Mesendoderm (in vitro differentiated cells): ENCODE results near the gene GAK.

Experiments
- DNase-seq: peaks from one replicate; pipeline ENCODE4 v3.0.0; 2013
- H2AK5ac ChIP-seq: 2 replicates; pipeline ENCODE4 v1.6.1; 2013; ENCODE audit warnings: low read length, inconsistent platforms
- H2BK120ac ChIP-seq: 2 replicates; pipeline ENCODE4 v1.6.1; 2013; ENCODE audit warnings: low read depth, mild to moderate bottlenecking, low read length, moderate library complexity, mixed read lengths
- H2BK15ac ChIP-seq: replicated peaks from 2 replicates; pipeline ENCODE4 v1.6.1; 2013; ENCODE audit warnings: low read depth, mild to moderate bottlenecking, moderate library complexity
- H2BK5ac ChIP-seq: 2 replicates; pipeline ENCODE4 v1.6.1; 2013; ENCODE audit warnings: low read length, inconsistent platforms
- H3K18ac ChIP-seq: 2 replicates; pipeline ENCODE4 v1.6.1; 2013; ENCODE audit warnings: mild to moderate bottlenecking, low read length, mixed read lengths
- H3K23ac ChIP-seq: one replicate; pipeline ENCODE4 v1.6.1; 2013; ENCODE audit warnings: low read length
- H3K27ac ChIP-seq: 2 replicates; pipeline ENCODE4 v1.5.1; 2013; ENCODE audit warnings: low read depth, mild to moderate bottlenecking, inconsistent platforms, low read length, moderate library complexity
- H3K27me3 ChIP-seq: 2 replicates; pipeline ENCODE4 v1.6.1; 2013; ENCODE audit warnings: low read length, control low read depth, mild to moderate bottlenecking, inconsistent platforms; ENCODE audit not compliant: insufficient read depth, poor library complexity
- H3K36me3 ChIP-seq: 2 replicates; pipeline ENCODE4 v1.6.1; 2013; ENCODE audit warnings: low read length, inconsistent platforms; ENCODE audit not compliant: control insufficient read depth, insufficient read depth
- H3K4ac ChIP-seq: one replicate; pipeline ENCODE4 v1.6.1; 2013; ENCODE audit warnings: low read depth, mild to moderate bottlenecking, low read length, moderate library complexity
- H3K4me1 ChIP-seq: 2 replicates; pipeline ENCODE4 v1.6.1; 2013; ENCODE audit warnings: low read depth, low read length, inconsistent platforms; ENCODE audit not compliant: control insufficient read depth
- H3K4me2 ChIP-seq: 2 replicates; pipeline ENCODE4 v1.6.1; 2013; ENCODE audit warnings: low read length
- H3K4me3 ChIP-seq: 2 replicates; pipeline ENCODE4 v1.5.1; 2013; ENCODE audit warnings: mild to moderate bottlenecking, low read length
- H3K56ac ChIP-seq: one replicate; pipeline ENCODE4 v1.6.1; 2013; ENCODE audit warnings: low read length
- H3K79me1 ChIP-seq: 2 replicates; pipeline ENCODE4 v1.6.1; 2013; ENCODE audit warnings: low read length, inconsistent platforms
- H3K79me2 ChIP-seq: 2 replicates; pipeline ENCODE4 v1.6.1; 2013; ENCODE audit warnings: mild to moderate bottlenecking, low read length; ENCODE audit not compliant: control insufficient read depth, insufficient read depth
- H3K9ac ChIP-seq: 2 replicates; pipeline ENCODE4 v1.6.1; 2013; ENCODE audit warnings: low read length, inconsistent platforms
- H4K5ac ChIP-seq: one replicate; pipeline ENCODE4 v1.6.1; 2013; ENCODE audit warnings: low read length
- H4K8ac ChIP-seq: one replicate; pipeline ENCODE4 v1.6.1; 2013; ENCODE audit warnings: low read depth, mild to moderate bottlenecking, control low read depth, low read length, moderate library complexity
- WGBS: extraction: QIAGEN DNeasy Blood & Tissue Kit; methylation state at CpG from one replicate; pipeline ENCODE4 v1.1.7; 2013; ENCODE audit warnings: low lambda C conversion rate, missing lambda C conversion rate; ENCODE audit not compliant: insufficient coverage; ENCODE audit errors: extremely low coverage; 5-methylcytosine and 5-hydroxymethylcytosine counted together

GAK gene

DNA sequence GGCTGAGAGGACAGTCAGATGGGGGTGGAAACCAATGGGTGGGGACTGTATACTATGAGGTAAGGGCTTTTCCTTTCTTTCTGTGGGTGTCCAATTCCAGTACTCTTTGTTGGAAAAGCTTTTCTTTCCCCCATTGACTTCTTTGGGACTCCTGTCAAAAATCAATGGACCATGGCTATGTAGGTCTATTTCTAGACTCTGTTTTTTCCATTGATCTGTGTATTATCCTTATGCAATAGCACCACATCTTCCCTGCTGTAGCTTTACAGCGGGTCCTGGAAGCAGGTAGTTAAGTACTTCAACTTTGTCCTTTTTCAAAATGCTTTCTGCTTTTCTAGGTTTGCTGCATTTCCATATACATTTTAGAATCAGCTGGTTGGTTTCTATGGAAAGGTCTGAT is 94.3 kb downstream of the GAK start:
- no peak overlapping the region for H4K5ac ChIP-seq
- no peak overlapping the region for H2AK5ac ChIP-seq
- no peak overlapping the region for H4K8ac ChIP-seq
- H3K4me1 ChIP-seq: no peaks in the 10 kb centered on the region
- H3K56ac ChIP-seq: no peak overlapping the region
- no peaks in the 10 kb centered on the region for H3K79me1 ChIP-seq
- H3K9ac ChIP-seq: no peak overlapping the region
- WGBS: no CpG with 5 or more reads among the region's 1 CpG
- no peak overlapping the region for H3K23ac ChIP-seq
- H2BK5ac ChIP-seq: no peak overlapping the region
- H3K4me2 ChIP-seq: no peak overlapping the region
- no peaks in the 10 kb centered on the region for H3K79me2 ChIP-seq
- H3K4ac ChIP-seq: no peak overlapping the region
- no peak for DNase-seq
- H3K4me3 ChIP-seq: no peak overlapping the region
- no peaks in the 10 kb centered on the region for H3K36me3 ChIP-seq
- no peak overlapping the region for H3K18ac ChIP-seq
- H2BK120ac ChIP-seq: no peak overlapping the region
- H3K27me3 ChIP-seq: no peaks in the 10 kb centered on the region
- H3K27ac ChIP-seq: no peak overlapping the region
- no peak overlapping the region for H2BK15ac ChIP-seq

GRCh38 chr4:836750-837301 is 95.3 kb downstream of the GAK start:
- no CpG with 5 or more reads among the region's 22 CpGs for WGBS
- Histone ChIP-seq H2BK120ac (no peak overlapping the region), H3K27me3 (no peaks in the 10 kb centered on the region), H3K36me3 (no peaks in the 10 kb centered on the region), H3K4me3 (no peak overlapping the region), H3K79me2 (no peaks in the 10 kb centered on the region), H3K9ac (no peak overlapping the region), H4K8ac (no peak overlapping the region), H4K5ac (no peak overlapping the region), H3K79me1 (no peaks in the 10 kb centered on the region), H2BK15ac (no peak overlapping the region), H3K18ac (no peak overlapping the region), H3K23ac (no peak overlapping the region), H3K27ac (no peak overlapping the region), H3K4me2 (no peak overlapping the region), H3K56ac (no peak overlapping the region), H2BK5ac (no peak overlapping the region), H3K4ac (no peak overlapping the region), H2AK5ac (no peak overlapping the region), H3K4me1 (no peaks in the 10 kb centered on the region)
- DNase-seq: no peak

GRCh38 chr4:836003-836511 is 96.1 kb downstream of the GAK start:
- Histone ChIP-seq H3K4me3 (no peak overlapping the region), H4K8ac (no peak overlapping the region), H3K18ac (no peak overlapping the region), H3K27me3 (no peaks in the 10 kb centered on the region), H3K9ac (no peak overlapping the region), H3K23ac (no peak overlapping the region), H3K4ac (no peak overlapping the region), H3K4me1 (no peaks in the 10 kb centered on the region), H3K27ac (no peak overlapping the region), H4K5ac (no peak overlapping the region), H2BK15ac (no peak overlapping the region), H2BK120ac (no peak overlapping the region), H3K4me2 (no peak overlapping the region), H2AK5ac (no peak overlapping the region), H2BK5ac (no peak overlapping the region), H3K79me1 (no peaks in the 10 kb centered on the region), H3K36me3 (no peaks in the 10 kb centered on the region), H3K56ac (no peak overlapping the region), H3K79me2 (no peaks in the 10 kb centered on the region)
- no peak for DNase-seq
- WGBS: no CpG with 5 or more reads among the region's 32 CpGs

GRCh38 chr4:835148-836002 is 96.7 kb downstream of the GAK start:
- H3K4me3 ChIP-seq: no peak overlapping the region
- WGBS: no CpG with 5 or more reads among the region's 46 CpGs
- H2BK120ac ChIP-seq: no peak overlapping the region
- DNase-seq: no peak
- no peak overlapping the region for H4K5ac ChIP-seq
- no peak overlapping the region for H3K4me2 ChIP-seq
- H3K27me3 ChIP-seq: no peaks in the 10 kb centered on the region
- H3K36me3 ChIP-seq: no peaks in the 10 kb centered on the region
- no peaks in the 10 kb centered on the region for H3K79me2 ChIP-seq
- H2BK15ac ChIP-seq: no peak overlapping the region
- H3K79me1 ChIP-seq: no peaks in the 10 kb centered on the region
- no peak overlapping the region for H2BK5ac ChIP-seq
- H3K4me1 ChIP-seq: no peaks in the 10 kb centered on the region
- H3K18ac ChIP-seq: no peak overlapping the region
- no peak overlapping the region for H3K56ac ChIP-seq
- H3K9ac ChIP-seq: no peak overlapping the region
- no peak overlapping the region for H3K23ac ChIP-seq
- H2AK5ac ChIP-seq: no peak overlapping the region
- no peak overlapping the region for H4K8ac ChIP-seq
- no peak overlapping the region for H3K4ac ChIP-seq
- H3K27ac ChIP-seq: no peak overlapping the region

GRCh38 chr4:834368-835147 is 97.6 kb downstream of the GAK start:
- H3K4me3 ChIP-seq: no peak overlapping the region
- no peak overlapping the region for H2BK5ac ChIP-seq
- H3K27ac ChIP-seq: no peak overlapping the region
- no peak overlapping the region for H3K9ac ChIP-seq
- no peaks in the 10 kb centered on the region for H3K79me1 ChIP-seq
- H3K23ac ChIP-seq: no peak overlapping the region
- H3K79me2 ChIP-seq: no peaks in the 10 kb centered on the region
- H2BK120ac ChIP-seq: no peak overlapping the region
- H4K5ac ChIP-seq: no peak overlapping the region
- H3K36me3 ChIP-seq: no peaks in the 10 kb centered on the region
- no peak overlapping the region for H3K18ac ChIP-seq
- no peak overlapping the region for H3K4me2 ChIP-seq
- no peak overlapping the region for H2AK5ac ChIP-seq
- no peak overlapping the region for H2BK15ac ChIP-seq
- no peak for DNase-seq
- no peaks in the 10 kb centered on the region for H3K4me1 ChIP-seq
- H3K56ac ChIP-seq: no peak overlapping the region
- H3K4ac ChIP-seq: no peak overlapping the region
- no CpG with 5 or more reads among the region's 29 CpGs for WGBS
- H3K27me3 ChIP-seq: no peaks in the 10 kb centered on the region
- H4K8ac ChIP-seq: no peak overlapping the region
